ENCODE data around the gene MYH3. TPM values are rescaled to one million over a fixed set of nuclear protein-coding genes. Genes with fewer than 3 reads are reported as not detected.

Gene MYH3
- total RNA-seq, 3 donors from 2014 or later, result 3.2 to 5.1 (median 4.1) TPM

DNA sequence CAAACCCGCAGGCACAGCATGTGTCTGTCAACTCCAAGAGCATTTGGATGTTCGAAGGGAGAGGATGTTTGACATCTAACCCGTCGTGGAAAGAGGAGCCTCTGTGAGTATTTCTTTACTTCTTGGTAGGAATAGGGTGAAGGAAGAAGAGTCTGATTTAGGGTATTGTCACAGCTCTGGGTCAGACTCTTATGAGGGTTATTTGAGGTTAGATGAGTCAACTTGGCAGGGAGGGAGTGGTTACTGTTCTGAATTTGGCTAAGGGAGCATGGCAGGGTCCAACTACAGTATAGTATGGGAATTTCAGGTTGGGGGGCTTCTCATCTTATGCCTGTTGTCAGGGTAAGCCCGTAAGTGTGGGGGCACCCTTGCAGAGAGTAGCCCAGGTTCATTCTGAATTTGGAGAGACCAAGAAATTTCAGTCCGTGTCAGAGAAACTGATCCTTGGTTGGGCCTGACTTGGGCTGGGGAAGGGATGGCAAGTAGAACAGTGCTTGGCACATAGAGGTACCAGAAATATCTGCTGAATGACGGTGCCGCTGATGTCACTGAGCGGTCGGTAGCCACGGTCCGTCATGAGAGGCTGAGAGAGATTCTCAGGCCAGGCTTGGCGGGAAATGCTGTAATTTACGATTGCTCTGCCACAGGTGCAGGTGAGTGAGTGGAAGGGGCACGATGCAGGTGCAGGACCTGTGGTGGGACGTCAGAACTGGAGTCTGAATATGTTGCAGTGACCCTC, 43.2 kb downstream of the MYH3 start:
- no peak for DNase-seq
- no peaks in the 10 kb centered on the region for H3K9me3 Mint-ChIP-seq
- no peaks in the 10 kb centered on the region for H3K4me1 Mint-ChIP-seq (ENCODE audit: low read depth)
- peaks cover 9% of the 10 kb centered on the region for H3K27me3 Mint-ChIP-seq (ENCODE audit: low read depth)
- H3K4me3 Mint-ChIP-seq, result no peak overlapping the region
- no peaks in the 10 kb centered on the region for H3K36me3 Mint-ChIP-seq (ENCODE audit: insufficient read depth)
- ATAC-seq, result no peak

DNA sequence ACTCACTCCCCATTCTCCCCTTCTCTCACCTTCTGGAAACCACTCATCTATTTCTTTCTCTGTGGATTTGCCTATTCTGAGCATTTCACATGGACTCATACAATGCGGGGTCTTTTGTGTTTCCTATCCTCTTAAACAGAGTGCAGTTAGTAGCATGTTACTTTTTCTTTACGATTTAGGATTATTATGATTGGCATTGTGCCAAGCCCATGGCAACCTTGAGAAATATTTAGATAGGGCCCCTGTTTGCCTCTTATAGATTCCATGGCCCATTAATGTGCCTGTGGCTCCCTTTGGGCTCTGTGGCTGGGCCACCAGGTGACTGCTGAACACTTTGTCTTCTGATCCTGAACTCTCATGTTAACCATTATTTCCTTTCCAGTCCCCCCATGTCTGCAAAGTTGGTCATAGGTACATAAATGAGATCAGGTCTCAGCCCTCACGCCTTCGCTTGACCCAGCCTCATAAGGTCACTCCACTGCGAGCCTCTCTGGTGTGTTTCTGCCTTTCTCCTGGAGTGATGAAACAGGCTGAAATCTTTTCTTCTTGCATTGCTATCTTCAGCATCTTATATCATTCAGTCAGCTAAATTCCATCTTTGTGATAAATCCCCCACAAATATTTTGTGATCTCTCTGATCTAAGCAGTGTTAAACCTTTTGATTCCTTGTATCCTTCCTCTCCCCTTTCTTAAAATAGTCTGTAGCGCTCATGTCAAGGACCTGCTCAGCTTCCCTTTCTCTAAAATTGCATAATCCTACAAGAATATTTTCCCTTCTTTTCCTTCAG, 44.0 kb downstream of the MYH3 start:
- ATAC-seq, result no peak
- peaks cover 9% of the 10 kb centered on the region for H3K27me3 Mint-ChIP-seq (ENCODE audit: low read depth)

DNA sequence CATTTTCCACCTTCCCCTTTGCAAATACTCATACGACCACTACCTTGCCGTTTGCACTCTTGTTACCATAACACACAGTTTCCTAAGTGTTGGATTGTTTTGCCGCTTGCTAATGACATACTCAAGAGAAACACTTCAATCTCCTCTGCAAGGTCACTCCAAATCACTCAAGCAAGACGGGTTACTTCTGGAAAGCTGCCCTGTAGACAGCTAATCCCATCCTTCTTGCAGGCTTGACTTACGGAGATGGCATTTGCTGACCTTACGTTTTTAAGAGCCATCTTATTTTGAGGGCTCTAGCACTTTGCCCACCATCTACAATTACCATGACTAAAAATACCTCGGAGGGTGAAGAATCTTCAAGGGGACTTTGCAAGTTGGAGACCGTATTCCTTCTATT, 46.2 kb downstream of the MYH3 start:
- Mint-ChIP-seq H3K4me3 (no peak overlapping the region), H3K27me3 (ENCODE audit: low read depth) (peaks cover 9% of the 10 kb centered on the region), H3K4me1 (ENCODE audit: low read depth) (no peaks in the 10 kb centered on the region), H3K9me3 (no peaks in the 10 kb centered on the region), H3K36me3 (ENCODE audit: insufficient read depth) (no peaks in the 10 kb centered on the region)
- no peak for ATAC-seq
- no peak for DNase-seq

More for the DNA sequence above, 44.0 kb downstream of the MYH3 start:
- Mint-ChIP-seq H3K4me1 (ENCODE audit: low read depth) (no peaks in the 10 kb centered on the region), H3K36me3 (ENCODE audit: insufficient read depth) (no peaks in the 10 kb centered on the region), H3K9me3 (no peaks in the 10 kb centered on the region), H3K4me3 (no peak overlapping the region)
- no peak for DNase-seq

- Mint-ChIP-seq H3K4me3 (no peak overlapping the region), H3K4me1 (ENCODE audit: low read depth) (no peaks in the 10 kb centered on the region), H3K27me3 (ENCODE audit: low read depth) (peaks cover 6% of the 10 kb centered on the region), H3K9me3 (no peaks in the 10 kb centered on the region), H3K36me3 (ENCODE audit: insufficient read depth) (no peaks in the 10 kb centered on the region)
- ATAC-seq (no peak), DNase-seq (no peak)
Measured at GRCh38 chr17:10608244-10608643, 48.9 kb downstream of the MYH3 start.

DNA sequence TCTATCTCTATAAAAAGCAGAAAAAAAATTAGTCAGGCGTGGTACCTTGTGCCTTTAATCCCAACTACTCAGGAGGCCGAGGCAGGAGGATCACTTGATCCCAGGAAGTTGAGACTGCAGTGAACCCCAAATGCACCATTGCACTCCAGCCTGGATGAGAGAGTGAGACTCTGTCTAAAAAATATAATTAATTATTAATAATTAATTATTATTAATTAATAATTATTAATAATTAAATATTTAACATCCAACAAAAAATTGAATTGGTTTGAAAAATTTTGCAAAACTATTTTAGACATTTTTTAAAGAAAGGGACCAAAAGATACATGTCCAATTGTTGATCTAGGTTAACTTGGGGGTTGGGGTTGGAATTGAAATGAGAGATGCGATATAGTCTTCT, 51.0 kb downstream of the MYH3 start:
- Mint-ChIP-seq H3K4me3 (no peak overlapping the region), H3K4me1 (ENCODE audit: low read depth) (no peaks in the 10 kb centered on the region), H3K9me3 (no peaks in the 10 kb centered on the region), H3K27me3 (ENCODE audit: low read depth) (peaks cover 6% of the 10 kb centered on the region), H3K36me3 (ENCODE audit: insufficient read depth) (no peaks in the 10 kb centered on the region)
- ATAC-seq (no peak), DNase-seq (no peak)

- no peaks in the 10 kb centered on the region for H3K4me1 Mint-ChIP-seq (ENCODE audit: low read depth)
- H3K4me3 Mint-ChIP-seq, result no peak overlapping the region
- DNase-seq, result no peak
- ATAC-seq, result no peak
- H3K27me3 Mint-ChIP-seq (ENCODE audit: low read depth), result peaks cover 6% of the 10 kb centered on the region
- H3K9me3 Mint-ChIP-seq, result no peaks in the 10 kb centered on the region
- H3K36me3 Mint-ChIP-seq (ENCODE audit: insufficient read depth), result no peaks in the 10 kb centered on the region
Measured at GRCh38 chr17:10605221-10605783, 51.8 kb downstream of the MYH3 start.

GRCh38 chr17:10604521-10604920, 52.6 kb downstream of the MYH3 start:
- Mint-ChIP-seq H3K4me3 (no peak overlapping the region), H3K4me1 (ENCODE audit: low read depth) (no peaks in the 10 kb centered on the region), H3K9me3 (no peaks in the 10 kb centered on the region), H3K27me3 (ENCODE audit: low read depth) (peaks cover 5% of the 10 kb centered on the region), H3K36me3 (ENCODE audit: insufficient read depth) (no peaks in the 10 kb centered on the region)
- DNase-seq (no peak), ATAC-seq (no peak)

- H3K27me3 Mint-ChIP-seq (ENCODE audit: low read depth), result peaks cover 5% of the 10 kb centered on the region
- no peak for ATAC-seq
Measured at GRCh38 chr17:10603931-10604330, 53.2 kb downstream of the MYH3 start.

GRCh38 chr17:10600571-10600970, 56.5 kb downstream of the MYH3 start:
- Mint-ChIP-seq H3K27me3 (ENCODE audit: low read depth) (peaks cover 11% of the 10 kb centered on the region), H3K4me3 (no peak overlapping the region), H3K4me1 (ENCODE audit: low read depth) (no peaks in the 10 kb centered on the region), H3K9me3 (no peaks in the 10 kb centered on the region), H3K36me3 (ENCODE audit: insufficient read depth) (no peaks in the 10 kb centered on the region)
- ATAC-seq (no peak), DNase-seq (no peak)

More at GRCh38 chr17:10603931-10604330, 53.2 kb downstream of the MYH3 start:
- Mint-ChIP-seq H3K36me3 (ENCODE audit: insufficient read depth) (no peaks in the 10 kb centered on the region), H3K4me3 (no peak overlapping the region), H3K9me3 (no peaks in the 10 kb centered on the region), H3K4me1 (ENCODE audit: low read depth) (no peaks in the 10 kb centered on the region)
- no peak for DNase-seq

GRCh38 chr17:10598621-10599020, 58.5 kb downstream of the MYH3 start:
- H3K9me3 Mint-ChIP-seq, result no peaks in the 10 kb centered on the region

GRCh38 chr17:10589553-10590145, 67.5 kb downstream of the MYH3 start:
- Mint-ChIP-seq H3K9me3 (no peaks in the 10 kb centered on the region), H3K4me1 (ENCODE audit: low read depth) (no peaks in the 10 kb centered on the region), H3K27me3 (ENCODE audit: low read depth) (peaks cover 16% of the 10 kb centered on the region), H3K4me3 (no peak overlapping the region), H3K36me3 (ENCODE audit: insufficient read depth) (no peaks in the 10 kb centered on the region)
- no peak for DNase-seq
- ATAC-seq, result no peak

More at GRCh38 chr17:10598621-10599020, 58.5 kb downstream of the MYH3 start:
- no peak for ATAC-seq
- Mint-ChIP-seq H3K4me1 (ENCODE audit: low read depth) (no peaks in the 10 kb centered on the region), H3K36me3 (ENCODE audit: insufficient read depth) (no peaks in the 10 kb centered on the region), H3K4me3 (no peak overlapping the region), H3K27me3 (ENCODE audit: low read depth) (peaks cover 20% of the 10 kb centered on the region)
- DNase-seq, result no peak

- Mint-ChIP-seq H3K4me3 (no peak overlapping the region), H3K27me3 (ENCODE audit: low read depth) (peaks cover 9% of the 10 kb centered on the region), H3K36me3 (ENCODE audit: insufficient read depth) (no peaks in the 10 kb centered on the region), H3K4me1 (ENCODE audit: low read depth) (no peaks in the 10 kb centered on the region), H3K9me3 (no peaks in the 10 kb centered on the region)
- no peak for DNase-seq
- no peak for ATAC-seq
Measured at GRCh38 chr17:10585529-10585928, 71.6 kb downstream of the MYH3 start.

GRCh38 chr17:10583834-10584233, 73.3 kb downstream of the MYH3 start:
- ATAC-seq, result no peak
- H3K4me3 Mint-ChIP-seq, result no peak overlapping the region
- no peaks in the 10 kb centered on the region for H3K9me3 Mint-ChIP-seq
- H3K4me1 Mint-ChIP-seq (ENCODE audit: low read depth), result no peaks in the 10 kb centered on the region
- H3K36me3 Mint-ChIP-seq (ENCODE audit: insufficient read depth), result no peaks in the 10 kb centered on the region
- no peak for DNase-seq
- H3K27me3 Mint-ChIP-seq (ENCODE audit: low read depth), result peaks cover 7% of the 10 kb centered on the region

- no peak for ATAC-seq
- no peaks in the 10 kb centered on the region for H3K4me1 Mint-ChIP-seq (ENCODE audit: low read depth)
- peaks cover 12% of the 10 kb centered on the region for H3K27me3 Mint-ChIP-seq (ENCODE audit: low read depth)
- no peaks in the 10 kb centered on the region for H3K36me3 Mint-ChIP-seq (ENCODE audit: insufficient read depth)
- DNase-seq, result no peak
- no peaks in the 10 kb centered on the region for H3K9me3 Mint-ChIP-seq
- no peak overlapping the region for H3K4me3 Mint-ChIP-seq
Measured at GRCh38 chr17:10579270-10579669, 77.8 kb downstream of the MYH3 start.
